ENCODE results near the gene EYA2.

DNA sequence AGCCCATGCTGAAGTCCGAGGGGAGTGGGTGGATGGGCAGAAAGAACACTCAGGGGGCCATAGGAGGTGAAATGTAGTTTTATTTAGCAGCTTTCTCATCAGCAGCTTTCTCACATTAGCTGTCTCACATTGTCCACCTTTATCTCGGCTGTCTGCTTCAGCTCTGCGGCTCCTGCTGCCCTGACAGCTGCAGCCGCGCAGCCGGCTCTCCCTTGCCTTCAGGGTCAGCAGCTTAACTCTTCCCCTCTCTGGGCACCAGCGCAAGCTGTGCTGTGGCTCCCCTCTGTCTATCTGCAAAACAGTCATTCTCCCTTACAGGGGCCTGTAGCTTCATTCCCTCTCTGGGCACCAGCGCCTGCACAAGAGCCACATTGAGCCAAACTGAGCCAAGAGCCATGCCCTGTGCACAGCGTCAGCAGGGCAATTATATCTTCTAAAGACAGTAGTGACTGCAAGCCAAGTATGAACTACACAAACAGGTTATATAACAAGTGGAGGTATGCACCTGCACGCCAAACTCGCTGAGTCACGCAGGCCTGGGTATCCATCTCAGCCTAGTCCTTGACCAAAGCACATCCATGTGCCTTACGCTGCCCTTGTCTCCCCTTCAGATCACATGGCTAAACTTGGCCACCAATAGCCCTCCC is 198.8 kb downstream of the EYA2 start:
- TF ChIP-seq EZH2 (IDR thresholded peaks at IDR 0.05), result no peak
- TF ChIP-seq, protein P1, sequence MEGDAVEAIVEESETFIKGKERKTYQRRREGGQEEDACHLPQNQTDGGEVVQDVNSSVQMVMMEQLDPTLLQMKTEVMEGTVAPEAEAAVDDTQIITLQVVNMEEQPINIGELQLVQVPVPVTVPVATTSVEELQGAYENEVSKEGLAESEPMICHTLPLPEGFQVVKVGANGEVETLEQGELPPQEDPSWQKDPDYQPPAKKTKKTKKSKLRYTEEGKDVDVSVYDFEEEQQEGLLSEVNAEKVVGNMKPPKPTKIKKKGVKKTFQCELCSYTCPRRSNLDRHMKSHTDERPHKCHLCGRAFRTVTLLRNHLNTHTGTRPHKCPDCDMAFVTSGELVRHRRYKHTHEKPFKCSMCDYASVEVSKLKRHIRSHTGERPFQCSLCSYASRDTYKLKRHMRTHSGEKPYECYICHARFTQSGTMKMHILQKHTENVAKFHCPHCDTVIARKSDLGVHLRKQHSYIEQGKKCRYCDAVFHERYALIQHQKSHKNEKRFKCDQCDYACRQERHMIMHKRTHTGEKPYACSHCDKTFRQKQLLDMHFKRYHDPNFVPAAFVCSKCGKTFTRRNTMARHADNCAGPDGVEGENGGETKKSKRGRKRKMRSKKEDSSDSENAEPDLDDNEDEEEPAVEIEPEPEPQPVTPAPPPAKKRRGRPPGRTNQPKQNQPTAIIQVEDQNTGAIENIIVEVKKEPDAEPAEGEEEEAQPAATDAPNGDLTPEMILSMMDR (IDR thresholded peaks at IDR 0.05), result no peak
